Left lobe of liver (tissue), 2 donors: ENCODE measurements around the gene CLEC16A. TPM values are rescaled to one million over a fixed set of nuclear protein-coding genes. Genes with fewer than 3 reads are reported as not detected.
A peak's percentile ranks its signal among the peaks of the same experiment; 100 is the strongest.

Experiments used
- ATAC-seq: fragments of 200-7000 bp; cut with Tn5 transposase; one replicate; pipeline ENCODE4 v1.9.1; 2020; ENCODE audit warnings: mild to moderate bottlenecking, moderate library complexity
- DNase-seq: peaks from one replicate; pipeline ENCODE4 v3.0.0-alpha.2; 2020; ENCODE audit warnings: low spot score
- total RNA-seq: library from RNA; stranded (reverse); gene quantifications from one replicate; pipeline ENCODE4 v1.2.1, GENCODE V29; 2021
- donor health status: DM: no; HTN: no; CAD: no; lungs with moderate emphysema.
- donor health status: DM: no; HTN: yes; CAD: no.

CLEC16A gene
- total RNA-seq, 1 donor from 2014 or later, result 21.6 TPM

DNA sequence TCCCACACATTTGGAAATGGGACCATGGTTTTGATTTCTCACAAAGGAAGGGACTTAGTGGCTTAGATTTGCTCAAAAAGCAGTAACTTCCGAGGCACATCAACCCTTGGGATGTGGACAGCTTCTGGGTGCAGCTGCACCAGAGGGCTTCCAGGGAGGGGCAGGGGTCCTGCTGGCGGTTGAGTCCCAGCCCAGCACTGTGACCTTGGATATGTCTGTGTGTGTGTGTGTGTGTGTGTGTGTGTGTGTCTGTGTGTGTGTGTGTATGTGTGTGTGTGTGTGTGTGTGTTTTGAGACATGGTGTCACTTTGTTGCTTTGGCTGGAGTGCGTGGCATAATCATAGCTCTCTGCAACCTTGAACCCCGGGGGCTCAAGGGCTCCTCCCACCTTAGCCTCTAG is 130.8 kb downstream of the CLEC16A start:
- DNase-seq (no peak), ATAC-seq (no peak)

- DNase-seq (no peak), ATAC-seq (no peak)
Observed at GRCh38 chr16:11076259-11077018, 132.1 kb downstream of the CLEC16A start.

DNA sequence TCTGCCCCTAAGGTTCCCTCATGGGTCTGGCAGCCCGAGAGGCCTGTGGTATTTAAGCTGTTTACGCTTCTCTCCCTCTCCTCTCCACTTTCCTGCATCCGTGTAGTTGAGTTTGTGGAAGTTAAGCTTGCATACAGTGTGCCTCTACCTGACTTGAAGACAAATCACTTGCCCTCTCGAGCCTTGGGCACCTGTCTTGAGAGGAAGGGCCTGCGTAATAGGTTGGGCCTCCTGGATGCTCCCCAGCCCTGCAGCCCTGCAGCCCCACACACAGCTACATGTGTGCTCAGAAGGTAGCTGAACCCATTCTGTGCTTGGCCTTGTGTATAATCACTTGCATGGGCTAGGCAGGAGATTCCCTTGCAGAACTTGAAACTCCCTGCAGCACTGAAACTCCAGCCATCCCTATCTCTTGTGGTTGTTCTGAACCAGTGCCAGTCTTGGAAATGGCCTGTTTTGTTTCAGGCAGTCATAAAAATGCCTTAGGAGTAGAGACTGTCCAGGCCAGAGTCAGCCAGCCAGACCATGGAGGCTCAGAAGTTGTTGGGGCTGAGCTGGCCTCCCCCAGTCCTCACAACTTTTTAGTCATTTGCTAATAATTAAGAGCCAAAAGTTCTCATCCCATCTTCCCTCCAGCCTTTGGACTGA is 134.6 kb downstream of the CLEC16A start:
- DNase-seq, result no peak
- ATAC-seq, result peak; percentile 34

GRCh38 chr16:11079652-11080187 is 135.4 kb downstream of the CLEC16A start:
- ATAC-seq, result no peak
- DNase-seq, result no peak

DNA sequence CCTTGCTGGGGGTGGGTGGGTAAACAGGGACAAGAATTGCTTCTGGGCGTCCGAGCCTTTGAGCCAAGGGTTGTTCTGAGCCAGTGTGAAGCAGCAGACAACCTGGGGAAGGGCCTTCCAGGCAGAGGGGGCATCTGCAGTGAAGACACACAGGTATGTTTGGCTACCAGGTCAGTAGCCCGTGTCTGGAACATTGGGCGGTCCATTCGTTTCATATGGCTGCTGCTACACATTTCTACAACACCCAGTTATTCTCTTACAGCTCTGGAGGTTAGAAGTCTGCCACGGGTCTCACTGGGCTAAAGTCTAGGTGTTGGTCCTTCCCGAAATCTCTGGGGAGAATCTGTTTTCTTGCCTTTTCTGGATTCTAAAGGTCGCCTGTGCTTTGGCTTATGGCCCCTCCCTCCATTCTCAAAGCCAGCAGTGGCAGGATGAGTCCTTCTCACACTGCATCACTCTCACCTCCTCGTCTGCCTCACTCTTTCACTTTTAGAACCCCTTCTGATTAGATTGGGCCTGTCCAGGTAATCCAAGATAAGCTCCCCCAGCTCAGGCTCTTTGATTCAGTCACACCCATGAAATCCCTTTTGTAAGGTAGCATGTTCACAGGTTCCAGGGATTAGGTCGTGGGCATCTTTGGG is 136.1 kb downstream of the CLEC16A start:
- DNase-seq, result no peak
- ATAC-seq, result no peak

GRCh38 chr16:11080999-11081630 is 136.8 kb downstream of the CLEC16A start:
- DNase-seq, result no peak
- no peak for ATAC-seq

GRCh38 chr16:11082108-11082859 is 137.9 kb downstream of the CLEC16A start:
- DNase-seq, result no peak
- ATAC-seq, result no peak

- DNase-seq (no peak), ATAC-seq (no peak)
Observed at GRCh38 chr16:11082860-11083388, 138.6 kb downstream of the CLEC16A start.

DNA sequence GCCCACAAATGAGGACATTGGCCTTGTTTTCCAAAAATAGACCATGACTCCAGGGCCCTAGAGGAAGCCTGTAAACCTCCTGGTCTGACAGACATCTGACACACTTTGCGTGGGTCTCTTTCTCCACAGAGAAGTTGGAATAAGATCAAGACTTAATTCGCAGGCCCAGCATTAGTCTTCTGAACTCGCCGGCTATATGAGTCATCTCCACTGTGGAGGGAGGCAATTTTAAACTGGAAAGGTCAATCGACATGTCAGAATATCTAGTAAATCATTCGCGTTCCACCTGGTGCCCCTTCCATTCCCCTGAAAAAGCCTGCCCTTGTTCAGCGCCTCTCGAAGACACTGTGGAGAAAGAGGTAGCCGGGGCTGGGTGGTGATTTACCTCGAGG is 140.1 kb downstream of the CLEC16A start:
- DNase-seq (no peak), ATAC-seq (no peak)

- DNase-seq (no peak), ATAC-seq (no peak)
Observed at GRCh38 chr16:11084876-11085485, 140.6 kb downstream of the CLEC16A start.

DNA sequence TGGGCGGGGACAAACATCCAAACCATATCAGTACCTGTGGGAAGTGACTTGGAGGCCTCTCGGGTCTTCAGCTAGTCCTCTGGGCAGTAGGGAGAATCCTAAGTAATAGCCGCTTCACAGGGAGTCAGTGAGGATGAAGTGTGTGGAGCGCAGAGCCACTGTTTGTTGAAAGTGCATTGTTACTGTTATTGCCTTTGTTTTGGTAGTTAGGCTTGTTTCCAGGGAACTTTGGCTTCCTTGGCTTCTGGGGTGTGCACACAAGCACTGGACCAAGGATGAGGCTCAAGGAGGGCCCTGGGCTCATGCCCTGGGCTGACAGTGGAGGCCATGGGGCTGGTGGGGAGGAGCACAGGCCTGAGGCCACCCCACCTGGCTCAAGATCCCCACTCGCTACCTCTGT is 141.6 kb downstream of the CLEC16A start:
- no peak for ATAC-seq

GRCh38 chr16:11087691-11088073 is 143.3 kb downstream of the CLEC16A start:
- ATAC-seq, result no peak
- no peak for DNase-seq

More for the DNA sequence above, 141.6 kb downstream of the CLEC16A start:
- DNase-seq, result no peak

- DNase-seq (no peak), ATAC-seq (no peak)
Observed at GRCh38 chr16:11088074-11088730, 143.8 kb downstream of the CLEC16A start.

- DNase-seq (no peak), ATAC-seq (no peak)
Observed at GRCh38 chr16:11088831-11089230, 144.5 kb downstream of the CLEC16A start.

GRCh38 chr16:11089504-11090124 is 145.2 kb downstream of the CLEC16A start:
- DNase-seq, result no peak
- ATAC-seq, result no peak

- ATAC-seq, result no peak
- DNase-seq, result no peak
Observed at GRCh38 chr16:11090232-11090631, 145.9 kb downstream of the CLEC16A start.

- no peak for DNase-seq
- ATAC-seq, result no peak
Observed at GRCh38 chr16:11091021-11091785, 146.8 kb downstream of the CLEC16A start.
